ENCODE measurements around the gene SCUBE2.
"Not testable (repeated sequence)": the region's sequence is repeated elsewhere in the genome, so short reads cannot be mapped to it uniquely, and the experiment has no call there.

The SCUBE2 gene

DNA sequence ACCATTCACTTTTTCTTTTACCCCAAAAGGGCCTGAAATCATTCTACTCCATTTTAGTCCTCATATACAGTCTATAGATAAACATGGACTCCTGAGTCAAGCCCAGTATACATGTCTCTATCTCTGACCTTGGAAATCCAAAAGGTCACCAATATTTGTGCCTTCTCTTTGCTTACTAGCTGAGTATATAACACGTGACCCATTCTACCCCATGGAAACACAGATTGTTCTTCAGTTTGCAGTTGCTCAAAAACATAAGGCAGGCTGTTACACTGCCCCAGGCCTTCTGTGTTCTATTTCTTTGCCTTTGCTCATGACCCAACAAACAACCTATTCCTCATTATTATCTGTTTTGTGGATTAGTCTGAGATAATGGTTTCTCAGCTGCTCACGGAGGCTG is 93.4 kb downstream of the SCUBE2 start:
- TF ChIP-seq, protein P1, sequence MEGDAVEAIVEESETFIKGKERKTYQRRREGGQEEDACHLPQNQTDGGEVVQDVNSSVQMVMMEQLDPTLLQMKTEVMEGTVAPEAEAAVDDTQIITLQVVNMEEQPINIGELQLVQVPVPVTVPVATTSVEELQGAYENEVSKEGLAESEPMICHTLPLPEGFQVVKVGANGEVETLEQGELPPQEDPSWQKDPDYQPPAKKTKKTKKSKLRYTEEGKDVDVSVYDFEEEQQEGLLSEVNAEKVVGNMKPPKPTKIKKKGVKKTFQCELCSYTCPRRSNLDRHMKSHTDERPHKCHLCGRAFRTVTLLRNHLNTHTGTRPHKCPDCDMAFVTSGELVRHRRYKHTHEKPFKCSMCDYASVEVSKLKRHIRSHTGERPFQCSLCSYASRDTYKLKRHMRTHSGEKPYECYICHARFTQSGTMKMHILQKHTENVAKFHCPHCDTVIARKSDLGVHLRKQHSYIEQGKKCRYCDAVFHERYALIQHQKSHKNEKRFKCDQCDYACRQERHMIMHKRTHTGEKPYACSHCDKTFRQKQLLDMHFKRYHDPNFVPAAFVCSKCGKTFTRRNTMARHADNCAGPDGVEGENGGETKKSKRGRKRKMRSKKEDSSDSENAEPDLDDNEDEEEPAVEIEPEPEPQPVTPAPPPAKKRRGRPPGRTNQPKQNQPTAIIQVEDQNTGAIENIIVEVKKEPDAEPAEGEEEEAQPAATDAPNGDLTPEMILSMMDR (IDR thresholded peaks at IDR 0.05; ENCODE audit: low read depth, low read length): no peak
- H3K4me3 ChIP-seq (ENCODE audit: low read depth, low read length): no peak overlapping the region
- DNase-seq (ENCODE audit: low read depth, low spot score): no peak
- in situ Hi-C loops (cut with HindIII; ENCODE audit: low sequenced_read_pairs): no loop called here

DNA sequence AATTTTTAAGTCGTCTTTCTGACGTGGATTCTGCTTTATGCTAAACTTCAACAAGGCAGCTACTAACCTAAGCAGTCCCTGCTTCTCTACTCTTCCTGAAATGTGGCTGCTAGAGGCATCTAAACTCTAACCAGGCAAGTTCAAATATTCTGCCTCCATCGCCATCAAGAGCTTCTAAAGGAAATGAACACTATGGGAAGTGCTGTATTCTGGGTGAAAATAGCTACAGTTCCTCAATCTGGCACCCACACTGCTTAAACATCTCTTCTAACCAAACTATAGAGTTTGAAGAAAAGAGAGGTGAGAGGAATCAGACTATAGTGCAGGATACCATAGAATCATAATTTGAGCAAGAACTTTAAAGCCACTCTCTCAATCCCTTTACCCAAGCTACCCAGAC is 93.9 kb downstream of the SCUBE2 start:
- H3K4me3 ChIP-seq (ENCODE audit: low read depth, low read length): no peak overlapping the region
- in situ Hi-C loops (cut with HindIII; ENCODE audit: low sequenced_read_pairs): no loop called here
- TF ChIP-seq, protein P1 (IDR thresholded peaks at IDR 0.05; ENCODE audit: low read depth, low read length): no peak
- no peak for DNase-seq (ENCODE audit: low read depth, low spot score)

DNA sequence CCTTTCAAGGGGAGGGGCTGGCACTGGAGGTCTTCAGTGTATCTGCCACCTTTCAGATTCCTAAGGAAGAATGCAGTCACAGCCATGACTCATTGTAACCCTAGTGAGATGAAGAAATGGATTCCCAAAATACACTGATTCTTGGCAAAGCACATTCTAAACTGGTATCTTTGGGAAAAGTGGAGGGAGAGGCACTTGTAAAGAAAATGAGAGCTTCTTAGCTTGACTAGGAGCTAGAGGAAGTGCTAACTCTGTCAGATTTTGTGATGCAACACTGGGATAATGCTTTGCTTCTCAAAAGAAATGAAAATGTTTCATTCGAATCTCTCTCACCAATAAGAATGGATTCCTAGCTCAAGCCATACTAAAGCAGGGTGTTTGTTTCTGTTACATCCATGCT is 101.9 kb downstream of the SCUBE2 start:
- peak; percentile 33 for DNase-seq (ENCODE audit: low read depth, low spot score)
- H3K4me3 ChIP-seq (ENCODE audit: low read depth, low read length): no peak overlapping the region
- in situ Hi-C loops (cut with HindIII; ENCODE audit: low sequenced_read_pairs): no loop called here
- TF ChIP-seq, protein P1 (IDR thresholded peaks at IDR 0.05; ENCODE audit: low read depth, low read length): no peak

DNA sequence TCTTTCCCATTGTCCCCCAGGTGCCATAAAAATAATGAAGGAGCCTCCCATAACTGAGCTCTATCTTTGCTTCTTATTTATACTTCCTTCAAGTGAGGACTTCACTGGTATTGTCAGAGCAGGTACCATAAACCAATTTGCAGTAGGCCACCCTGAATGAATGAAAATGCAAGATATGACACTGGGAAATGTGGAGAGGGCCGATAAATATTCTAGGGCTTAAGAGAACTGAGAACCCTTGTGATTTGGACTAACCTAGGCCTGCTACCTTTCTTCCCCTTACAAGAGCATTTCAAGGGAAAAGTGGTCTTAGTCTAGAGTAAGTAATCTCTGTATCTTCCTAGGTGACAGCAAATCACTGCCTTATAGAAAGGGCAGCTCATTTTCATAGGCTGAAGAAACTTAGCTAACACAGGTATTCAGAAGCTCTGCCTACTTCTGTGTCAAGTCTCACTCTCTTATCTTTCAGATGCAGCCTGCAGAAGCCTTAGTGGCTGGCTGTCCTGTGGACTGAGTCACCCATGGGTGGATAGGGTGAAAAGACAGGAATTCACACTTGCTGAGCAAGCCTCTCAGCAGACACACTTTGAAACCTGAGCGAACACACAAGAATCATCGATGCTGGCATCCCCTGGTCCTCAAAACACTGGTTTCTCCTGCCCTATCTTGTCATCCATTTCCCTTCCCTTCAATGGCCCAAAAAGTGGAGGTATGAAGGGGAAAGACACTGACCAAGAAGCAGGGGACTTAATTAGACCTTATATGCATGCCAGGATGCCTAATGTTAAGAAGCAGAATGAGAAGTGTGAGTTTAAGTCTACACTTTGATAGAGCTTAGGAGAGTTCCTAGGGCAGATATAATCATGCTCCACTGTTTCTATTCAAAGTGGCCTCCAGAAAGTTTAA is 102.8 kb downstream of the SCUBE2 start:
- no peak overlapping the region for H3K4me3 ChIP-seq (ENCODE audit: low read depth, low read length)
- TF ChIP-seq, protein P1 (IDR thresholded peaks at IDR 0.05; ENCODE audit: low read depth, low read length): no peak
- DNase-seq (ENCODE audit: low read depth, low spot score): peak; percentile 24
- in situ Hi-C loops (cut with HindIII; ENCODE audit: low sequenced_read_pairs): no loop called here

DNA sequence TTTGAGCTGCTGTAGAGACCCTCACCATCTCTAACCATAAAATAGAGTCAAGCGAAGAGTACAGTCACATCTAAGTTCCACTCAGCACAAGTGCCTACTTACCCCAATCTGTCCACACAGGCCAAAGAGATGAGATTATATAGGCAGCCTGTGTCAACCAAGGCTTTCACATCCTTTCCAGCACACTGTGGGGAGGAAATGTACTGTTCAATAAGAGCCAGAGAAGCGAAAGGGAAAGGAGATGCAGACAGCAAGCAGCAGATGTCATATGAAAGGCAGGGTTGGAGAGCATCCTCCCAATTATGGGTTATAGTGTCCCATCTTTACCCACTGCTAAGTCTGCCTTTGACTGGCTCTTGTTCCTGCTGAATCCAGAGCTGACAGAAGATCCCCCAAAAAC is 104.0 kb downstream of the SCUBE2 start:
- in situ Hi-C loops (cut with HindIII; ENCODE audit: low sequenced_read_pairs): no loop called here
- no peak for DNase-seq (ENCODE audit: low read depth, low spot score)
- H3K4me3 ChIP-seq (ENCODE audit: low read depth, low read length): no peak overlapping the region
- TF ChIP-seq, protein P1 (IDR thresholded peaks at IDR 0.05; ENCODE audit: low read depth, low read length): no peak

DNA sequence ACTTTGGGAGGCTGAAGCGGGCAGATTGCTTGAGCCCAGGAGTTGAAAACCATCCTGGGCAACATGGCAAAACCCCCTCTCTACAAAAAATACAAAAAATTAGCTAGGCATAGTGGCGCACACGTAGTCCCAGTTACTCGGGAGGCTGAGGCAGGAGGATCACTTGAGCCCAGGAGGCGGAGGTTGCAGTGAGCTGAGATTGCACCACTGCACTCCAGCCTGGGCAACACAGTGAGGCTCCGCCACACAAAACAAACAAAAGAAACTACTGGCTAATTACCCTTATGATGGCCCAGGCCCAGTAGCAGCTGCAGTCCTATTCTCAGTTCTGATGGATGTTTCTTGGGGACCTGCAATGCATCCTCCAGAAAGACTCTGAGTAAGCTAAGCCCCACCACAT is 104.6 kb downstream of the SCUBE2 start:
- in situ Hi-C loops (cut with HindIII; ENCODE audit: low sequenced_read_pairs); DNase-seq (ENCODE audit: low read depth, low spot score): not testable (repeated sequence)

DNA sequence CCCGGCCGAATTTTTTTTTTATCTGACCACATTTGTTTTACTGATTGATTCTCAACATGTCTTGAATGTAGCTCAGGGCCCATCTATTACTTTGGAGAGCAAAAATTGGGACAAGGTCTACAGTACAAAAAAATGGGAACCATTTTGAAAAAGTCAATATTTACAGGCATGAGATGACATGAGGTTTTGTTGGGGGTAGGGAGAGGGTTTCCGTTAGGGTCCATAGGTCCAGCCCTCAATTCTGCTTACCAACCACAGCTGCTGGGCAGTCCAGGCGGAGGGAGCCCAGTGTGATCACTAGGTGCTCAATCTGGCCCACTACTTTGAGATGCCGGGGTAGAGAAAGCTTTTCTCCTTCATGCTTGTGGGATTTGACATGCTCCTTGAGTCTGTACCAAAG is 105.9 kb downstream of the SCUBE2 start:
- H3K4me3 ChIP-seq (ENCODE audit: low read depth, low read length): no peak overlapping the region
- in situ Hi-C loops (cut with HindIII; ENCODE audit: low sequenced_read_pairs): no loop called here
- TF ChIP-seq, protein P1 (IDR thresholded peaks at IDR 0.05; ENCODE audit: low read depth, low read length): no peak
- DNase-seq (ENCODE audit: low read depth, low spot score): no peak

More for the DNA sequence above, 104.6 kb downstream of the SCUBE2 start:
- not testable (repeated sequence) for H3K4me3 ChIP-seq (ENCODE audit: low read depth, low read length)

Data from astrocyte of the spinal cord (primary cell).